ENCODE measurements around the gene USP4.

USP4 gene

DNA sequence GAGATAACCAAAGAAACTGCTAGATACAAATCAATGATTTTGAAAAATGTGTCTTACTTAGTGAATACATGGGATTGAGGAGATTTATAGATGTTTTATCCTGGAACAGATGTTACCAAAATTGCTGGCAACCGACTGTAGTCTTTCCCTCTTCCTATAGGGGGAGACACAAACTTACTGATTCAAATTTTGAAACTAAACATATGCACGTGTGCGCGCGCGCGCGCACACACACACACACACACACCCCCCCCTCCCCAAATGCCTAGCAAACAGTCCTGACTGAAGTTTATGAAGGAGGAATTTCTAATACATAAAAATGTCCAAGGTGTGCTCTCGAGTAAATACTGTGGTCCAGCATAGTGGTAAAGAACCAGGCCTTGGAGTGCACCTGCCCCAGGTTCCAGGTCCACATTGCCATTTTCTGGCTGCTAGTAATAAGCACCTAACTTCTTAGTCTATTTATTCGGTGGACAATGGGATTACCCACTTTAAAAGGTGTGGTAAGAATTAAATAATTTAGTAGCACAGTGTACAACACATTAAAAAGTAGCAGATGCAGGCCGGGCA lies 44.3 kb downstream of the USP4 start:
- no peak for DNase-seq (ENCODE audit: low spot score)

DNA sequence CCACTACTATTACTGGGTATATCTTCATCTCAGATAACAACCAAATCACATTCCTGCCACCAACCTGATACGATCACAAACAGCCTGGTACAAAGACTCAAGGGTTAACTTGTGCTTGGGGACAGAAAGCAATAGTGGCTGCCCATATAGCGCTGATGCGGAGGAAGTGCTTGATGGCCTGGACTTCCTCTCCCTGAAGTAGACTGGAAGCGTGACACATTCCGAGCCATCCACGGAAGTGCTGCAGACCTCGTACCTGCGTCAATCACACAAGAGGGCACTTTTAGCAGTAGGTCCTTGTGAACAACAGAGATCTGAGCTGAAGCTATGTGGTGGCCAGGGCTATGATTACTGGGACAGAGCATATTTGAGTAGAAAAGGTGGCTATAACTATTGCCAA lies 45.5 kb downstream of the USP4 start:
- DNase-seq (ENCODE audit: low spot score) = no peak

DNA sequence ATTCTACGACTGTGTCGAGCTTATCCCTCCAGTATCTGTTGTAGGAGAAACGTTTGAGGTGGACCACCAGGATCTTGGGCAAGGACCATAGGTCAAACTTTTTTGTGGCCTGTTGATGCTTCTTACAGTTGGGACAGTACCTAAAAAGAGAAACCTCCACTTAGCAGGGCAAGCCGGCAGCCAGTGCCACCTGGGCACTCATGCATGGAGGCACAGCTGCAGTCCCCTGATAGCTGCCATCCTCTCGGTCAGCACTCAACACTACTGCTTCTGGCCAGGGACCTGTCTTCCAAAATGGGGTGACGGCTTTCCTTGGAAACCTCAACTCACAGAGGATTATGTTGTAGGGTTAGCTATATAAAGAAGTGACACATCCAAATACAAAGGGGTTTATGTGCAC lies 55.9 kb downstream of the USP4 start:
- DNase-seq (ENCODE audit: low spot score) = no peak

DNA sequence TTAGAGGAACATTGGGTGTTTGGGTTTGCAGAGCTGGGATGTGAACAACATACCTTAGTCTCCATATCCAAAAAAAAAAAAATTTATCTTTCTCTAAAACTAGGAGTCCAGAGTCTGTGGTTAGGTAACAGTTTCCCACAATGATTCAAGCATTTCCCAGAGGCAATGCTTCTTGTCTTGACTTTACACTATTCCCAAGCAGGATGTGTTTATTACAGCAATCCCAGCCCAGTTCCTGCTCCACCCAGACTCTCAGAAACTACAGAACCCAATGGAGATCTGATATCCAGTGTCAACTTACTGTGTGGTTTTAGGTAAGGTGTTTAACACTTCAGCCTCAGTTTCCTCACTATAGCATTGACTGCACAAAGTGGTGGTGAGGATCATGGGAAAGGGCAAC lies 60.5 kb downstream of the USP4 start:
- peak; percentile 45 for DNase-seq (ENCODE audit: low spot score)

DNA sequence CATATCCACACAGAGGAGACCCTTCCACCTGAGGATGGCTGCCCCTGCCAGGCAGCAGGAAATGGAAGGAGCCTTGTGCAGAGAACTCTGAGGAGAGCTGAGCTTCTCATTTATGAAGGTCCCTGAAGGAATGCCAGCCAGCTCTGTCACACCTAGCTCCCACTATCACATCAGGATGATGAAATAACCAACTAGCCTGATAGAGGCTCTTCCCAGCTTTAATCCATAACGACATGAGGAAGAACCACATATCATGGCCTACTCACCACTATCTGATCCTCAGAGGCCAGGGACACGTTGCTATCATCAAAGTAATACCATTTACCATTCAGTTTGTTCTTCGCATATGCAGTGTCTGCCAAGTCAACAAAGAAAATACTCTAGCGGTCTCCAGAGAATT lies 61.3 kb downstream of the USP4 start:
- no peak for DNase-seq (ENCODE audit: low spot score)

DNA sequence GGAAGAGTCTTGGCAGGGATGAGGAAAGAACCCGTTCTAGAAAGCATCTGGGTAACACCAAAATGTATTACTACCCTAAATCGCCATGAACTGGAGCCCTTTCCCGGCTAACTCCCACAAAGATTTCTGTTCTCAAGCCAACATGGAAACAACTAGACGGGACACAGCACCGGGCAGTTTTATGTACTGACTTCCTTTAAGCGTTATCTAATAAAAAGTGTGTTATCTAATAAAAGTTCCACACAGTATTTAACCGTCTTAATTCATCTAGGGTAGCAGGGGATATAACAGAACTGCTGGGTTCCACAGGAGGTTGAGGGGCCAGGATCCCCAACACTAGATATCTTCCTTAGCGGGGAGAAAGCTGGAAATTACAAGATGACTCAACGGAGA lies 62.5 kb downstream of the USP4 start:
- DNase-seq (ENCODE audit: low spot score) = no peak

DNA sequence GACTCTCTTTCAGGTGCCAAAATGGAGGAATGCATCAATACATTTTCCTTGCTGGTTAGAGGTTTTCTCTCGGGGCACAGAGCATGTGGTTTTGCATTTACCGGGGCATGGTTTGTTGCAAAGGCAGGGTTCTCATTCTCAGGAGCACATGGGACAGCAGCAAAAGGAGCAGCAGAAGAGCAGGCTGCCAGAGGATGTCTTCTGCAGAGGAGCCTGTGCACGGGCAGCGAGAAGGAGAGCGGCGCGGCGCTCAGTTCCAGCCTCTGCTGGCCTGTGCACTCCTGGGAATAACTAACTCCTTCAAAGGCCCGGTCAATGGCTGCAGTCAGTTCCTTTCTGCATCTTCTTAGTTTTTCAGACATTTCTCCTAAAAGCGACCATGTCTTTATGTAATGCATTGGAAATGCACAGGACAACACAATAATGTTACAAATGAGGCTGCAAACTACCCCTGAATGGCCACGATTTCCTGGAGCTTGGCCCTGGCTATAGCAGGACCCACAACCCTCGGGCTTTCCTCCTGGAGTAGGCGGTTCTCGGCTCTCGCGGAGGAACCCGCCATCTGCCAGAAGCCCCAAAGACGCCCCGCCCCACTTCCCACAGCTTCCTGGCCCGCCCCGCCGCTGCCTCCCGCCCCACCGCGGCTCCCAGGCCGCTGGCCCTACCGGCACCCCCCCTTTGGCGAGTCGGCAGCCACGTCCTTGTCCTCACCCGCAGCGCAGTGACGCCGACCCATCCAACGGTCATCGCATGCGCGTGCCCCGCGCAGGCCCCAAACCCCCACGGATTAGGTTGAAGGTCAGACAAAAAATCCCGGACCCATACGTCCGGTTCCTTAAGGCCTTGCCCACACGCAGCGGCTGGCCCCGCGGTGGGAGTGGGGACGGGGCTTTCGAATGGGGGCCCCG lies 63.1 kb downstream of the USP4 start, which contains the start of gene C3orf62:
C3orf62 (minus strand) TSS at position 758 of the 908 bp plus-strand sequence; CDS start at position 398, 360 bp downstream.
- DNase-seq (ENCODE audit: low spot score) = peak; percentile 86

DNA sequence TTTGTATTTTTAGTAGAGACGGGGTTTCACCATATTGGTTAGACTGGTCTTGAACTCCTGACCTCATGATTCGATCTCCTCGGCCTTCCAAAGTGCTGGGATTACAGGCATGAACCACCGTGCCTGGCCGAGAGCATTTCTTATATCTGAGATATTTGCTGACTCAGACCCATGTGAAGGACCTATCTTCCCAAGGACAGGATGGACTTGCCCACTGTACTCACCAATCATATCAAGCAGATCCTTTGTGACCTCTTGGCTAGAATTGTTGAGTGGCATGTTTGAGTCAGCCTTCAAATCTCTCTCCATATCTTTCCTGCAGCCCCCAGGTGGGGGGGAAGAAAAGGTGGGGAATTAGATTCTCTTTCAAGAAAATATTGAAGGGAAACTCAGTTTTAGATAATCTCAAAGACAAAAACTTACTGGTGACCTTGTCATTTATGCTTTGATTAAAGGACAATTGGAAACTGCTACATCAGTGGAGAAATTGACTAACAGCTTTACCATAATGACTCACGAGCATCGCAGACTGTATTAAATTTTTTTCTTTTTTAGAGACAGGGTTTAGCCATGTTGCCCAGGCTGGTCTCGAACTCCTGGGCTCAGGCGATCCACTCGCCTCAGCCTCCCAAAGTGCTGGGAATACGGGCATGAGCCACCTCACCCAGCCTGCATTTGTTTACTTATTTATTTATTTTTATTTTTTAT lies 65.9 kb downstream of the USP4 start:
- DNase-seq (ENCODE audit: low spot score) = no peak

DNA sequence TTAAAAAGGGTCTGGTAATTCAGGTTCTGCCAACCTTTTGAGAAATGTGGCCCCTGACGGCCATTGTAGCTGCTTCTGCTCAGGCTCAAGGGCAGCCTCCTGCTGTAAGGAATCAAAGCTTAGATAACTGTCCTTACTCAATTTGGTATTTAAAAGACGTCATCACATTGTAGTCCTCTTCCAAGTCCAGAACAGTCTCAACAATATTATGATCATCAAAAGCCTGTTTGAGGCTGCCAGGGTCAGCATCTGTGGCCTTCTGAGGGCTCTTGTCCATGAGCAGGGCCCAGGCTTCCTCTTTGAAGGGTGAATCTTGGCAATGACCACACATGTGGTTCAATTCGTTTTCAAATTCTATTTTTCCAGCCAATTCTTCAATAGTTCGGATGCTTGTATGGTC lies 68.8 kb downstream of the USP4 start:
- DNase-seq (ENCODE audit: low spot score) = no peak

DNA sequence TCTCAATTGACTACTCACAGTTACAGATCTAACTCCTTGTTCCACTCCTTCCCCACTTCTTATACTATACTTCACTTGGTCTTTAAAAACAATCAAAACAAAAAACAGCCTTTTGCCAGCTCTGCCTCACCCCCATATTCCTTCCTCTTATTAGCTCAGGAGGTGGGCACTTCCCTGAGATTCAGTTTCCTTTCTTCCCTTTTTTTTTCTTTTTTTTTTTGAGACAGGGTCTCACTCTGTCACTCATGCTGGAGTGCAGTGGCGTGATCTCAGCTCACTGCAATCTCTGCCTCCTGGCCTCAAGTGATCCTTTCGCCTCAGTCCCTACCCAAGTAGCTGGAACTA lies 69.7 kb downstream of the USP4 start:
- DNase-seq (ENCODE audit: low spot score) = no peak

DNA sequence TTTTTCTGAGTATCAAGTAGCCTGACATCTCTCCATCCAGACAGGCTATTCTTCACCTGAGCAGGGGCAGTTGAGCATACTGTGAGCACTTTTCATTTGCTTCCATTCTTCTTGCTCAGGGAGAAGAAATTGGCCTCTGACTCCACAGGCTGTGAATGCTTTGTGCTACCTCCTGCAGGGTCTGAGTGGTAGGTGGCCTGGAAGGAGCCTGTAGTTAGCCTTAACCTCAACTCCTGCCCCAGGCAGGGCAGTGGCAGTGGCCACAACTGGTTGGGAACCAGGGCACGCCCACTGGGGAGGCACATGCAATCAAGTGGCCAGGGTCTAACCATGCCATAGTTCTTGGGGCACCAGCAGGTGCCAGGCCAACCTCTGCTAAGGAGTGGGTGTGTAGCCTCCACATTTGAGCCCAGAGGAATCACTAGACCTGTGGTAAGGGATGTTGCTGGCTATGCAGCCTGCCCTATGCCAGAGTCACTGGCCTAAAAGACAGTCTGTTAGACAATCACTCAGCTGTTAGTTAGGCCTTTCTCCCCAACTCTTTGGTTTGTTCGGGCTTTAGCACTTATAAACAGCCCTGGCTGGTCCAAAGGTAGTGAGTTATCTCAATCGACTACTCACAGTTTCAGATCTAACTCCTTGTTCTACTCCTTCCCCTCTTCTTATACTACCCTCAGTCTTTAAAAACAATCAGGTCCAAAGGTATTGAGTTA lies 70.3 kb downstream of the USP4 start:
- DNase-seq (ENCODE audit: low spot score) = no peak

DNA sequence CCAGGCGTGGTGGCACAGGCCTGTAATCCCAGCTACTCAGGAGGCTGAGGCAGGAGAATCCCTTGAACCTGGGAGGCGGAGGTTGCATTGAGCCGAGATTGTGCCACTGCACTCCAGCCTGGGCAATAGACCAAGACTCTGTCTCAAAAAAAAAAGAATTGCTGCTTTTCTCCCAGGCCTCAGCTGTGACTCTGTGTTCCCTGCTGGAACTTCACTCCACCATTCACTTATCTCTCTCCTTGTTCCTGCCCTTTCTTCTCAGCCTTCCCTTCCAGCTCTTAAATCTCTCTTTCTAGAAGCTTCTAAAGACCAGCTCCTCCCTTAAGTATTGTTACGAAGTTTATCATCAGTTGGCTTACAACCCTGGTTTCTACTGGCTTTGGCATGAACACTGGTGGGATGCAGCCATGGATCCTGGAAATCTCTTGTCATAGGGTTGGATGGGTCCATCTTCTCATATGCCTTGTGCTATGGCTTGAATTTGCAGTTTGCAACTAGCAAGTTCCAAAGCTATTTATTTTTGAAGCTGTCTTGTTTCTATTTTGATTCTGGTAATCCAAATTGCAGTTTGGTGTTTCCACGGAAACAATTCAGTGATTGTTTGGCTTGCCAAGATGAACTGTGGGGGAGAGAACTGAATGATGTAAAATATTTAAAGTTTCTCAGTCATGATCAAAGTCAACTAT lies 73.3 kb downstream of the USP4 start:
- DNase-seq (ENCODE audit: low spot score) = no peak

DNA sequence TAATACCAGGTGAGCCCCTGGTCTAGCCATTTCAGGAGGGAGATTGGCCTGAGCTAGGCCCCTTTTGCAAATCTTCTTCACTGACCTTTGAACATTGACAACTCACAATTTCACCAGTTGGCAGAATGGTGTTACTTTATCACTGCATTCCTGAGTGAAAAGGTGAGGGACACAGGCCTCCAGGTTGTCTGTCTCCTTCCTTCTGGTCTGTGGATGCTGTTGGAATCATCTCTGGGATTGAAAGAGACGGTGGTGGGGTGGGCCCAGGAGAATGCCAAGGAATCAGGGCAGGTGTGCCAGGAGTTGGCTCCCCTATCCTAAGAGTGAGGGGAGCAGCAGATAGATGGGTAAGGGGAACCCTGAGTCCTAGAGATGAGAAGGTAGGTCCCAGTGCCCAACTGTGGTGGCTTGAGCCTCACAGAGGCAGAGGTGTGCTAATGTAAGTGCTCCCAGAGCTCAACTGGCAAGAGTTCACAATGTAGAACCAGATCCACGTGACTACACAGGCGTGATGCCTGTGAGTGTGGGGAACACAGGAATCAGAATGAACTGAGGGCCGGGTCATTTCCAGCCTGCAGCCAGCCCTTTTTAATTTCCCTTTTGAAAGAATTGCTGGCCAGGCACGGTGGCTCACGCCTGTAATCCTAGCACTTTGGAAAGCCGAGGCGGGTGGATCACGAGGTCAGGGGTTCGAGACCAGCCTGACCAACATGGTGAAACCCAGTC lies 74.0 kb downstream of the USP4 start:
- DNase-seq (ENCODE audit: low spot score) = no peak

DNA sequence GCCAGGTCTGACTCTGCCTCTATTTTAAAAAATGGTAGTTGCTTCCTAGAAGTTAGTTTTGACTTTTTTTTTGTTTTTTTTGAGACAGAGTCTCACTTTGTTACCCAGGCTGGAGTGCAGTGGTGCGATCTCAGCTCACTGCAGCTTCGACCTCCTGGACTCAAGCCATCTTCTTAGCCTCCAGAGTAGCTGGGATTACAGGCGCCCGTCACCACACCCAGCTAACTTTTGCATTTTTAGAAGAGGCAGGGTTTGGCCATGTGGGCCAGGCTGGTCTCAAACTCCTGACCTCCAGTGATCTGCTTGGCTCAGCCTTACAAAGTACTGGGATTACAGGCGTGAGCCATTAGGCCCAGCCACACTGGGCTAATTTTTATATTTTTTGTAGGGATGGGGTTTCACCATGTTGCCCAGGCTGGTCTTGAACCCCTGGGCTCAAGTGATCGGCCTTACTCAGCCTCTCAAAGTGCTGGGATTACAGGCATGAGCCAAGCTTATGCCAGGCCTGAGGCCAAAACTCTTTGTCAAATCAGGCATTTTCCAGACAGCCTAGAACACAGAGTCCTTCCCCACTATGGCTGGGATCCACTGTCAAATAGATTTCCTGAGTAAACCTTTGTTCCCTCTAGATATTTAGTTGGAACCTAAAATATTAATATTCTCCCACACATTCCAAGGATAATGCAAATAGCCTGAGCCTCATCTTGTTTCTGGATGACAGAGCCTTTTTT lies 76.5 kb downstream of the USP4 start:
- DNase-seq (ENCODE audit: low spot score) = no peak

DNA sequence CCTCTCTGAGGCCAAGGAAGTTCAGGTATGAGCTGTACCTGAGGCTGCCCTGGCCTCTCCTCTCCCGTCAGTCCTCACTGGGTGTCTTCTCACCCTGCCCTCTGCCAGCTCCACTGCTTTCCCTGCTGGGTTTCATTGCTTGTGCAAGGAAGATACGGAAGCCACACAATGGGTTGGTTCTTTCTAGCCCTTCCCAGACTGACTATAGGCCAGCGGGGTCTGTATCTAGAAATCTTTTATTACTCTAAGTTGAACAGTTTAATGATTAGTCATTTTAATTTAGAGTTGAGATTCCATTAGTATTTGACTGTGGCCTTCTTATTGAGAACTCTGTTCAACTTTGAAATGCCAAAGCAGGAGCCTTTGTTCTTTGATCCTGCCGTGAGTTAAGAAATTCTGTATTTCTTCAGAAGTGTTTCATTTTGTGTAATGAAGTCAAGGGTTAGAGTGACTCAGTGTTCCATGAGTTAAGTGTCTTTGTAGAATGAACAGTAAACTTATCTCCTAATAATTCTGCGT lies 79.0 kb downstream of the USP4 start:
- DNase-seq (ENCODE audit: low spot score) = no peak

DNA sequence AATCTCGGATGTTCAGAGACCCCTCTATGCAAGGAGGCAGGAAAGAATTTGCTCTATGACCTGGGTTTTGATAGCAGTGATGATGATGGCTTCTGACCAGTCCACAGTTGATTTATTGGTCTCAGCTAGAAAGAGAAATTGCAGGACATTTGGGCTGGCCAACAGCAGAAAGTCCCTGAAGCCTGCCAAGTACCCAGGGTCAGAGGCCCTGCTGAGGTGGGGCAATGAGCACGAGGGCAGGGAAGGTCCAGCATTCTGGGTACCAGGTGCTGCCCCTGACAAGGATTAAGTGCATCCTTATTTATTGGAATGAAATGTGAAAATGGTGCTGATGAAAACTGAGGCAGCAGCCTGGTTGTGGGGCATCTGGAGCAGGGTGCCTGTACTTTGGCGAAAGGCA lies 82.7 kb downstream of the USP4 start:
- no peak for DNase-seq (ENCODE audit: low spot score)

DNA sequence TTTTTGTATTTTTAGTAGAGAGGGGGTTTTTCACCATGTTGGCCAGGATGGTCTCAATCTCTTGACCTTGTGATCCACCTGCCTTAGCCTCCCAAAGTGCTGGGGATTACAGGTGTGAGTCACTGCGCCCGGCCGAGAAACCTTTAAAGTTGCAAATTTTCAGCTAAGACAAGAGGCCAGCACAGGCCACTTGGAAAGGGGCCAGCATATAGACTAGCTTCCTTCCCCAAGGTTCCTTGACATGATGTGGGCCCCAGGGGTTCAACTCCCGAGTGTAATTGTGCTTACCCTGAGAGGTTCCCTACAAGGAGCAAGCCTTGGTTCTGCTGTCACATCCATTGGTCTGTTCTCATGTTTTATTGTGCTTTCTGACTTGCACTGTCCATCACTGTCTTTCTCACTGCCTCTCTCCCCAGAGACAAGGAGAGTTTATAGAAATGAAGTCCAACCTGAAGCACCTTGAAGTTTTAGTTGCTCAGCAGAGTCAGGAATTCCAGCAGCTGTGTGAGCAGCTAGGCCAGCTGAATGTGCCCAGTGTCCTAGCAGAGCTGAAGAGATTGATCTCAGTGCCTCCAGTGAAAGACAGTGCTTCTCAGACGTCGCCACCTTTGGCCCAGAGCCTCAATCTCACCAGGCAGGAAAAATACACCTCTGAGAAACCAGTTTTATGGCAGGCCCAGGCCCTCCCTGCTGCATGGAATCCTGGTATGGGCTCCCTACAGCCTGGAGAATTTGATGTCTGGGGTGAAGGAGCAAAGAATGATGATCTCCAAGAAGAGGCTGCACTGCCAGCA lies 83.9 kb downstream of the USP4 start:
- no peak for DNase-seq (ENCODE audit: low spot score)

DNA sequence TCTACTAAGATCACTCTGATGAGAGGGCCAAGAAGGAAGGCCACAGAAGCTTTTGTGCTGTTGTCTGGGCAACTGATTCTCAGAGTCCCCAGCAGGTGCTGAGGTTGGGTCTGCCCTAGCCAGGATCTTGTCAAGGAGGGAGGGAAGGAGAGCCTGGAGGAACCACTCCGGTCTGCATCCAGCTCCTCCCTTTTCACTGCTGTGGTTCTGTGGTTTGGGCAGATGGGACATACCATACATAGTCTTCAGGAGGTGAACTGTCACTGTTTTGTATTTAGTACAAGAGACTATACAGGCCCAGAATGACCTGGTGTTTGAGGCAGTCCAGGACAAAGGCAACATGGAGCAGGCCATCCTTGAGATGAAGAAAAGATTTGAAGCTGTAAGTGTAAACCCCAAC lies 84.7 kb downstream of the USP4 start:
- peak; percentile 35 for DNase-seq (ENCODE audit: low spot score)

DNA sequence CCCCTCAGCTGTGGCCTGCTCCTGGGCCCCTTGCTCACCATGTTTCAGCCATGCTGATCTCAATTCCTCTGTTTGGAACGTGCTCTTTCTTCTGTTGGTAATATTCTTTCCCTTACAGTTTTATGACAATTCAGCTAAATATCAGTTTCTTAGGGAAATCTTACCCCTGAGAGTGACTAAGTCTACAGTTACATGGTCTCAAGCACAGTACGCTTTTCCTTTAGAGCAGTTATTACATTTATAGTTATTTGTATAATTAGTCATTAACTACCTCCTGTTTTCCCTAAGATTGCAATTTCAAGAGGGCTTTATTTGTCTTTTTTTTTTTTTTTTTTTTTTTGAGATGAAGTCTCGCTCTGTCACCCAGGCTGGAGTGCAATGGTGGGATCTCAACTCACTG lies 86.3 kb downstream of the USP4 start:
- no peak for DNase-seq (ENCODE audit: low spot score)

DNA sequence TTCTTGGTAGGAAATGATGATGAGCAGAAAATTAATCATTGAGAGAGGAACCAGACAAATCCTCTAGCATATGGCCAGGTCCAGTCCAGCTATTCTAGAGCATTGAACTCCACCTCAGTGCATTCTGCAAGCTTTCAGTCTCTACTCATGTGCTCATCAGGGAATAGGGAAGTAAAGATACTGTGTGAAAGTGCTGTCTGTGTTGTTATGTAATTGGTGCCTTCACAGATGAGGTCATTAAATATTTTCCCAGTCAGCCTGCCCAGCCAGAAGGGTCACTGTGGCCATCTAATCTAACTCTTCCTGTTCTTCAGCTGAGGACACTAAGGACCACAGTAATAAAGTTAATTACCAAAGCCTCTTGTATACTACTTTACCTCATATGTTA lies 91.0 kb downstream of the USP4 start:
- DNase-seq (ENCODE audit: low spot score) = no peak

Data from hepatic stellate cell (primary cell).